Motor neuron (in vitro differentiated cells): Measurements from ENCODE around the gene GPATCH2. TPM values are rescaled to one million over a fixed set of nuclear protein-coding genes. Genes with fewer than 3 reads are reported as not detected.
"Not testable (repeated sequence)": the region's sequence is repeated elsewhere in the genome, so short reads cannot be mapped to it uniquely, and the experiment has no call there.

ENCODE experiments used
- ATAC-seq, 8 experiments: fragments of 200-7000 bp; cut with Tn5 transposase; replicated peaks in 6 of 8; 2 replicates each; pipeline ENCODE4 v1.8.0; 2021; ENCODE audit warnings: mild to moderate bottlenecking in 8 of 8, moderate library complexity in 8 of 8
- H3K27ac ChIP-seq, 2 donors: fragments of 250-450 bp; sonication (Bioruptor Pico); 2 replicates each; pipeline ENCODE4 v1.9.0; 2021; ENCODE audit warnings: antibody characterized with exemption in 2 of 2, mild to moderate bottlenecking in 2 of 2, moderate library complexity in 1 of 2
- H3K4me1 ChIP-seq, 2 donors: fragments of 250-450 bp; sonication (Bioruptor Pico); replicated peaks in 1 of 2; 2 replicates each; pipeline ENCODE4 v1.6.1; 2021; ENCODE audit warnings: antibody characterized with exemption in 2 of 2, mild to moderate bottlenecking in 2 of 2, moderate library complexity in 1 of 2
- H3K4me3 ChIP-seq, 5 donors: fragments of 250-450 bp; sonication (Bioruptor Pico); 2 replicates each; pipeline ENCODE4 v1.9.0; 2021; ENCODE audit warnings: antibody characterized with exemption in 5 of 5, mild to moderate bottlenecking in 5 of 5, moderate library complexity in 4 of 5
- WGBS, 10 experiments: fragments of 450-650 bp; shearing (Covaris generic); methylation state at CpG; one replicate each; pipeline ENCODE4 v1.0.0; 2022; 5-methylcytosine and 5-hydroxymethylcytosine counted together
- in situ Hi-C, 9 experiments: fragments of 400-800 bp; cut with MboI; loops; one replicate each; pipeline ENCODE4 v1.15.0; 2021; ENCODE audit warnings: low sequenced_read_pairs in 9 of 9, low pct_unique_long_range_greater_than_20kb in 2 of 9; ENCODE audit not compliant: unreplicated experiment in 9 of 9
- total RNA-seq, 8 experiments: library from RNA; unstranded; fragments of 300-600 nt; gene quantifications; 2 replicates each; pipeline versions ENCODE4 v1.2.3 to v1.2.4, GENCODE V29; 2022

The GPATCH2 gene
- total RNA-seq, 8 experiments from 2014 or later, result 19.5 to 33.7 (median 28.4) TPM

DNA sequence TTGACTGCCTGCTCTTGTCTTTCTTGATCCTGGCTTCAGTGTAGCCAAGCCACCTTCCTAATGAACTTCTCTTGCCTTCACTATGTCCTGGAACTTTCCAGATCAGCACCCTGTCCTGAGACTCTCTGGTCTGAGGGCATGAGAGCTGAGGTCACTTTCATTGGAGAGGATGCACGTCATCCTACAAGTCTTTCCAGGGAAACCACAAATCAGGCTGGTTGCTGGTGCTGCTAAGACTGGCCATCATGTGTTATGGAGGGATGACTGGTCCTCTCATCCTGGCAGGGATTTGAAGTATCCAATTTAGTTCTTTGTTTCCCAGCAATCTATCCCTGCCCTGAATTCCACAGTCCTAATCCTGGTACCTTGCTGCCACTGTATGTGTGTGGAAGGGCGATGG, 228.6 kb downstream of the GPATCH2 start:
- in situ Hi-C loops, result no loop called here
- no peak for ATAC-seq
- Histone ChIP-seq H3K27ac (no peak overlapping the region), H3K4me1 (peaks cover 12 to 17% of the 10 kb centered on the region in 2 donors), H3K4me3 (no peak overlapping the region)
- WGBS, 10 experiments, result 8 to 92% (median 72%) methylated on average over 1 to 2 of the region's 2 CpGs; no CpG with 5 or more reads in 4 of the 10 experiments

DNA sequence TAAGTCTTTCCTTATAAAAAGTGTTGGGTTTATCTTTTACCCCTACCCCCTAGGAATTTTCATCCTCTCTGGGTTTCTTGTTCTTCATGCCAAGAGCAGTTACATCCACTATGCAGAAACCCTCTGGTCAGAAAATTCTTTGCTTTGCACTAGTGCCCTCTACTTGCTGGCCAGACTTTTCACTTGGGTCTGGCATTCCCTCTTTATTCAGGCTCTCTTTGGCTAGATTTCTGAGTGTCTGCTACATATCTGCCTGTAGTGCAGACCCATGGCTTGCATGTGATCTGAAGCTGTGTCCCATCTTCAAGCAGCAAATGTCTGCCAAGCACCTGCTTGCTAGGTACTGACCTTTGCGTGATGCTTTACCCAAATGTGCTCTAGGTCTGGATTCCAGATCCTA, 237.0 kb downstream of the GPATCH2 start:
- Histone ChIP-seq H3K4me3 (no peak overlapping the region), H3K4me1 (peaks cover 0 to 3% of the 10 kb centered on the region in 2 donors), H3K27ac (no peak overlapping the region)
- in situ Hi-C loops, result no loop called here
- 13 to 100% (median 100%) methylated on average over 1 of the region's 1 CpG; no CpG with 5 or more reads in 3 of the 10 experiments for WGBS, 10 experiments
- ATAC-seq, result peak in 6 of 8 experiments; percentile 36 to 71 (median 44)

DNA sequence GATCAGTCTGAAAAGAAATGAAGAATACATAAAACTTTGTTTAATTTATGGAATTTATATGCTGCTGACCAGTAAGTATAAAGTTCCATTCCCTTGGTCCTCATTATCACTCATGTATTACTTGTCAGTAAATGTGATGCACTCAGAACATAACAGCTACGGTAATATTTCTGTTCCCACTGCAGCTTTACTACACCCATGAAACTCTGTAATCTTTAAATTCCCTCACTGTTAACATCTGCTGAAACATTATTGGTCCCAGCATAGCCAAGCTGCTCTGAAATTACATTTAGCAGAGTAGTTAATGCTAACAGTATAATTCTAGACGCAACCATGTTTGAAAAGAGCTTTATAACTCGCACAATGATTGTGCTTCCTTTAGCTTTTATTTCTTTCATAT, 238.4 kb downstream of the GPATCH2 start:
- Histone ChIP-seq H3K4me1 (peaks cover 5 to 10% of the 10 kb centered on the region in 2 donors), H3K27ac (no peak overlapping the region), H3K4me3 (no peak overlapping the region)
- ATAC-seq, result no peak
- 0 to 100% (median 92%) methylated on average over 2 to 3 of the region's 3 CpGs for WGBS, 10 experiments
- in situ Hi-C loops, result no loop called here

DNA sequence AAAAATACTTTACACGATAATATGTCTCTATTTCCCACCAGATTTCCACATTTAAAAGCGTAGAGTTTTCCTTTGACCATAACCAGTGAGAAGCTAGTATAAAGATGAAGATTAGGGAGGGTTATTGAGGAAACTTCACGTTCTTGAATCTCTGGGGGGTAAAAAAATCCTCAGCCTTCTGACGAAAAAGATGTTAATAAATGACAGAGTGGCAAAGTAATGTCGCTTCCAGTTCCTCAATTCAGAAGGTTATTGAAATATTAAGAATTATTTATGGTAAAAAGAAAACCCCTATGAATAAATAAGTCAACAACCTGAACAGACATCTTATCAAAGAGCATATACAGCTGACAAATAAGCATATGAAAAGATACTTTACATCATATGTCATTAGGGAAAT, 241.0 kb downstream of the GPATCH2 start:
- no peak overlapping the region for H3K27ac ChIP-seq
- WGBS, 10 experiments, result 8 to 100% (median 82%) methylated on average over 1 to 5 of the region's 5 CpGs
- no peak overlapping the region for H3K4me3 ChIP-seq
- in situ Hi-C loops, result no loop called here
- H3K4me1 ChIP-seq, result peaks cover 5 to 10% of the 10 kb centered on the region in 2 donors
- no peak for ATAC-seq

DNA sequence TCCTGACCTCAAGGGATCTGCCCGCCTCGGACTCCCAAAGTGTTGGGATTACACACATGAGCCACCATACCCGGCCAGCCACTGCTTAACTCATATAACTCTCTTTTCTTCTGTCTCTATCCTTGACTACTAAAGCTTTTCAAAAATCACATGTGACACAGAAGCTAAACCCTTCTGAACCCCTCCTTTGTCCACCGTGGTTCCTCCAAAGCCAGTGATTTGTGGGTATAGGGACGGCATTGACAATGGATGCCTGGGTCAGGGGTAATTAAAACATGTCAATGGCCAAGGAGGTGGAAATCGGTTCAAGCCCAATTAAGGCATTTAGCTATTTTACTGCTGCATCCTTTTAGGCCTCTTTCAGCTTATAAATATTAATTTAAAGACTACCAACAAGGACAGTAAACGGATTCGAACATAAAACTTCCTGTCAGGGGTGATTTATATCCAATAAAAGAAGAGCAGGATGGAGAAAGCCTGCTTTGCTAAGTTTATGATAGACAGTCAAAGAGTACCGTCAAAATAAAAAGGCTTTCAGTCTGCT, 242.3 kb downstream of the GPATCH2 start:
- H3K27ac ChIP-seq, result no peak overlapping the region
- H3K4me3 ChIP-seq, result no peak overlapping the region
- ATAC-seq, result peak in 5 of 8 experiments; percentile 17 to 78 (median 63)
- 2 to 80% (median 34%) methylated on average over 1 to 9 of the region's 9 CpGs for WGBS, 10 experiments
- H3K4me1 ChIP-seq, result peaks cover 5 to 10% of the 10 kb centered on the region in 2 donors
- in situ Hi-C loops, result no loop called here

DNA sequence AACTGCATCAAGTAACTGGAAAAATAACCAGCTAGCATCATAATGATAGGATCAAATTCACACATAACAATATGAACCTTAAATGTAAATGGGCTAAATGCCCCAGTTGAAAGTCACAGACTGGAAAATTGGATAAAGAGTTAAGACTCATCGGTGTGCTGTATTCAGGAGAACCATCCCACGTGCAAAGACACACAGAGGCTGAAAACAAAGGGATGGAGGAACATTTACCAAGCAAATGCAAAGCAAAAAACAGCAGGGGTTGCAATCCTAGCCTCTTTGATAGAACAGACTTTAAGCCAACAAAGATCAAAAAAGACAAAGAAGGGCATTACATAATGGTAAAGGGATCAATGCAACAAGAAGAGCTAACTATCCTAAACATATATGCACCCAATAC, 249.1 kb downstream of the GPATCH2 start:
- ATAC-seq, H3K27ac ChIP-seq, H3K4me3 ChIP-seq, H3K4me1 ChIP-seq, in situ Hi-C loops: not testable (repeated sequence)
- 0 to 43% (median 5%) methylated on average over 1 to 2 of the region's 2 CpGs for WGBS, 10 experiments

DNA sequence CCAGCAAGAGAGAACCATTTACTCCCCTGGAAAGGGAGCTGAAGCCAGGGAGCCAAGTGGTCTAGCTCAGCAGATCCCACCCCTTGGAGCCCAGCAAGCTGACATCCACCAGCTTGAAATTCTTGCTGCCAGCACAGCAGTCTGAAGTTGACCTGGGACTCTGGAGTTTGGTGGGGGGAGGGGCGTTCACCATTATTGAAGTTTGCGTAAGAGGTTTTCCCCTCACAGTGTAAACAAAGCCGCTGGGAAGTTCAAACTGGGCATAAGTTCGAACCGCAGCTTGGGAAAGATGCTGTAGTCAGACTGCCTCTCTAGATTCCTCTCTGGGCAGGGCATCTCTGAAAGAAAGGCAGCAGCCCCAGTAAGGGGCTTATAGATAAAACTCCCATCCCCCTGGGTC, 251.1 kb downstream of the GPATCH2 start:
- ATAC-seq, H3K27ac ChIP-seq, H3K4me3 ChIP-seq, in situ Hi-C loops, H3K4me1 ChIP-seq: not testable (repeated sequence)
- WGBS, 10 experiments, result 28 to 88% (median 57%) methylated on average over 3 to 5 of the region's 5 CpGs; no CpG with 5 or more reads in 4 of the 10 experiments

DNA sequence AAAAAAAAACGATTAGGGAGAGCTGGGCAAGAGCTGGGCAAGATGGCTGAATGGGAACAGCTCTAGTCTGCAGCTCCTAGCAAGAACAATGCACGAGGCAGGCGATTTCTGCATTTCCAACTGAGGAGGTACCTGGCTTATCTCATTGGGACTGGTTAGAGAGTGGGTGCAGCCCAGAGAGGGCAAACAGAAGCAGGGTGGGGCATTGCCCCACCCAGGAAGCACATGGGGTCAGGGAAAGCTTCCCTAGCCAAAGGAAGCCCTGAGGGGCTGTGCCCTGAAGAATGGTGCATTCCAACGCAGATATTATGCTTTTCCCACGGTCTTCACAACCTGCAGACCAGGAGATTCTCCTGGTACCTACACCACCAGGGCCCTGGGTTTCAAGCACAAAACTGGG, 251.6 kb downstream of the GPATCH2 start:
- WGBS, 10 experiments, result 0 to 100% (median 65%) methylated on average over 1 to 5 of the region's 5 CpGs; no CpG with 5 or more reads in 2 of the 10 experiments
- peak in 1 of 8 experiments; percentile 29 for ATAC-seq
- H3K27ac ChIP-seq, result no peak overlapping the region

More for the DNA sequence above, 251.6 kb downstream of the GPATCH2 start:
- no peak overlapping the region for H3K4me3 ChIP-seq
- in situ Hi-C loops, result no loop called here
- H3K4me1 ChIP-seq, result no peaks in the 10 kb centered on the region

Other genes starting within 250 kb of the GPATCH2 start
- gene SPATA17, start 254 bp upstream of the GPATCH2 start, total RNA-seq, result 10 to 100 TPM in 2 of 8 experiments, 1 to 10 TPM in 6; 1.1 to 26.1 (median 6.4) TPM